ENCODE results near the gene DOCK2. TPM values are rescaled to one million over a fixed set of nuclear protein-coding genes. Genes with fewer than 3 reads are reported as not detected.

DOCK2 gene
- total RNA-seq, 2 donors from 2014 or later: 249 to 284 TPM

DNA sequence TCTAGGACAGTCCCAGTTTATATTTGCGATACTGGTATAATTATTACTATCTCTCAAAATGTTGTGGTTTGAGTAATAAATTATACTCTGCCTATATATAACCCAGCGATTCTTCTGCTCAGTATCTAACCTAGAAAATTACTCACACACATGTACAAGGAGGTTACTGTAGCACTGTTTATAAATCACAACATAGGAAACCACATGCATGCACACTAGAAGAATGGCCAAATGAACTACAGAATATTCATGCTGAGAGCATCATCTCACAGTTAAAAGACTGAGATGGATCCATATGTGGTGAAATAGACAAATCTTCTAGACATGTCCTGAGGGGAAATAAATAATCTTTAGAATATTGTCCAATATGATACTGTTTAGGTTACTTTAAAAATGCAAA is 281.2 kb downstream of the DOCK2 start:
- ATAC-seq: no peak
- DNase-seq: no peak
- Mint-ChIP-seq H3K36me3 (ENCODE audit: low read depth) (peaks cover 7% of the 10 kb centered on the region), H3K27ac (no peak overlapping the region), H3K4me1 (peaks cover 12% of the 10 kb centered on the region), H3K4me3 (no peak overlapping the region), H3K27me3 (no peaks in the 10 kb centered on the region)
- H3K9me3 ChIP-seq (ENCODE audit: control insufficient read depth, low read length, poor library complexity, severe bottlenecking): no peaks in the 10 kb centered on the region

- H3K4me3 Mint-ChIP-seq: no peak overlapping the region
- no peaks in the 10 kb centered on the region for H3K27me3 Mint-ChIP-seq
- ATAC-seq (no peak), DNase-seq (no peak)
- H3K36me3 Mint-ChIP-seq (ENCODE audit: low read depth): peaks cover 5% of the 10 kb centered on the region
- H3K27ac Mint-ChIP-seq: no peak overlapping the region
- H3K9me3 ChIP-seq (ENCODE audit: control insufficient read depth, low read length, poor library complexity, severe bottlenecking): no peaks in the 10 kb centered on the region
- peaks cover 18% of the 10 kb centered on the region for H3K4me1 Mint-ChIP-seq
Observed at GRCh38 chr5:169920474-169920873, 283.4 kb downstream of the DOCK2 start.

DNA sequence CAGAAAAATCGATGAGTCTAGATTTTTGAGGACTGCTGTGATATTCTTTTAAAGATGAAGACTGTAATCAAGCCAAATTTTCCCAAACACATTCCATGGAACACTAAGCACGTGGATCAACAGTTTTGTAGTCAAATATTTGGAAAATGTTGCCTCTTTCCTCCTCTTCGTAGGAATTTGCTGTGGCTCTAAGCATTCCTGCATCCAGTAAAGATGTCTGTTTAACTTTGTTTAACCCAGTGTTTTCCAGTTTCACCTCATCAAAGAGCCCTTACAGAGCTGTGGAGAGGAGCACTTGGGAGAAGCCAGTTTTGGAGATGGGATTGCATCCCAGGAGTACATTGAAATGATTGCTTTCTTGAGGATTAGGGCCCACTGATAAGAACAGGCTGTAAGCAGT is 284.3 kb downstream of the DOCK2 start:
- H3K4me1 Mint-ChIP-seq: peaks cover 22% of the 10 kb centered on the region
- H3K9me3 ChIP-seq (ENCODE audit: control insufficient read depth, low read length, poor library complexity, severe bottlenecking): no peaks in the 10 kb centered on the region
- ATAC-seq: no peak
- peaks cover 5% of the 10 kb centered on the region for H3K36me3 Mint-ChIP-seq (ENCODE audit: low read depth)
- H3K27me3 Mint-ChIP-seq: no peaks in the 10 kb centered on the region
- no peak overlapping the region for H3K4me3 Mint-ChIP-seq
- DNase-seq: no peak
- no peak overlapping the region for H3K27ac Mint-ChIP-seq

DNA sequence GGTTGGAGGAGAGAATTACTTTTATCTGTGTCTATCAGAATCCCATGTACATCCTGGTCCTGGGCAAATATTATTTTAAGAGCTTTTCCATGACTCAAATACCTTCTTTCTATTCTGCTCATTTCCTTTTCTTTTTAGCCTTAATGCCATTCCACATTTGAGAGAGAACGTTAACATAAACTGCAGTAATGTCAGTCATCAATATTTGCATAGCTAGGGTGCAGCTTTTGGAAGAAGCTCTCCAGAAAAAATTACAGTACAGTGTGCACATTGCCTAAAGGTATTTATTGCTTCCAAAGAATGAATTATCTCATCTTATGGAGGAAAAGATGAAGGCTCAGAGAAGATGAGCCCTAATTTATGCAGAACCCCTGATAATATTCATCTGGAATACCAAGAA is 284.9 kb downstream of the DOCK2 start:
- Mint-ChIP-seq H3K4me3 (no peak overlapping the region), H3K4me1 (peaks cover 26% of the 10 kb centered on the region), H3K36me3 (ENCODE audit: low read depth) (peaks cover 8% of the 10 kb centered on the region), H3K27me3 (no peaks in the 10 kb centered on the region), H3K27ac (no peak overlapping the region)
- DNase-seq (no peak), ATAC-seq (no peak)
- no peaks in the 10 kb centered on the region for H3K9me3 ChIP-seq (ENCODE audit: control insufficient read depth, low read length, poor library complexity, severe bottlenecking)

DNA sequence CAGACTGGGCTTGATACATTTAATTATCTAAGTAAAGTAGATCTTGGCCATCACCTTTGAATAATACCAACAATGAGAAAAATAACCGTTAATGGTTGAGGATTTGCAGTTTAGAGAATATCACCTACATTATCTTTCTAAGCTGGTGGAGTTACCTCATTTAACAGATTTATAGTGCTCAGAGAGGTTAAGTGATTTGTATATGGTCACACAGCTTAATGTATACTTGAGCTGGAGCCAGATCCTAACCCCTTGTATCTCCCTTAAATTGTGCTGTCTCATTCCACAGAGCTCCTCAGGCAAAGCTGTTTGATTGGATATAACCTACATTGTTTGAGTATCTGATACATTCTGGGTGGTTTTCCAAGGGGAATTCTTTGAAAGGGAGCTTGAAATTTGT is 285.4 kb downstream of the DOCK2 start:
- H3K27me3 Mint-ChIP-seq: no peaks in the 10 kb centered on the region
- H3K27ac Mint-ChIP-seq: no peak overlapping the region
- ATAC-seq: no peak

GRCh38 chr5:169923988-169924387 is 286.9 kb downstream of the DOCK2 start:
- Mint-ChIP-seq H3K36me3 (ENCODE audit: low read depth) (peaks cover 9% of the 10 kb centered on the region), H3K27ac (peak overlapping the region; percentile 4), H3K27me3 (no peaks in the 10 kb centered on the region), H3K4me3 (no peak overlapping the region), H3K4me1 (peaks cover 31% of the 10 kb centered on the region)
- ATAC-seq (no peak), DNase-seq (no peak)
- H3K9me3 ChIP-seq (ENCODE audit: control insufficient read depth, low read length, poor library complexity, severe bottlenecking): no peaks in the 10 kb centered on the region

More for the DNA sequence above, 285.4 kb downstream of the DOCK2 start:
- H3K4me1 Mint-ChIP-seq: peaks cover 27% of the 10 kb centered on the region
- H3K9me3 ChIP-seq (ENCODE audit: control insufficient read depth, low read length, poor library complexity, severe bottlenecking): no peaks in the 10 kb centered on the region
- DNase-seq: no peak
- H3K36me3 Mint-ChIP-seq (ENCODE audit: low read depth): peaks cover 8% of the 10 kb centered on the region
- H3K4me3 Mint-ChIP-seq: no peak overlapping the region

DNA sequence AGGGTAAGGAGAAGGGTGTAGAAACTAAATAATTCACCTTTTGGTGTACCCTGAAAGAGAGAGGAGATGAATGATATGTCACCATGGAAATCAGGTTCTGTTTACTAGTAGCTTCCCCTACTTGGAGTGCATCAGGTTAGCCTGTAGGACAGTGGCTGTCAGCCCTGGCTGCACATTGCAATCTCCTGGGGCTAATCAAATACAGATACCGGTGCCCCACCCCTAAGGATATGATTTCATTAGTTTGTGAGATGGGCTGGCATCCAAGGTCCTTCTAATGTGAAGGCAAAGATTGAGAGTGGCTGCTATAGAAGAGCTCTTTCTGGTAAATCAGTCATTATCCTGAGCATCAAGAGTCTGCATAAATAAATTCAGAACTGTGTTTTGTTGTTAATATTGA is 296.1 kb downstream of the DOCK2 start:
- DNase-seq (no peak), ATAC-seq (no peak)
- H3K9me3 ChIP-seq (ENCODE audit: control insufficient read depth, low read length, poor library complexity, severe bottlenecking): no peaks in the 10 kb centered on the region
- Mint-ChIP-seq H3K27me3 (no peaks in the 10 kb centered on the region), H3K4me1 (peaks cover 55% of the 10 kb centered on the region), H3K27ac (peak overlapping the region; percentile 62), H3K4me3 (no peak overlapping the region), H3K36me3 (ENCODE audit: low read depth) (peaks cover 8% of the 10 kb centered on the region)

DNA sequence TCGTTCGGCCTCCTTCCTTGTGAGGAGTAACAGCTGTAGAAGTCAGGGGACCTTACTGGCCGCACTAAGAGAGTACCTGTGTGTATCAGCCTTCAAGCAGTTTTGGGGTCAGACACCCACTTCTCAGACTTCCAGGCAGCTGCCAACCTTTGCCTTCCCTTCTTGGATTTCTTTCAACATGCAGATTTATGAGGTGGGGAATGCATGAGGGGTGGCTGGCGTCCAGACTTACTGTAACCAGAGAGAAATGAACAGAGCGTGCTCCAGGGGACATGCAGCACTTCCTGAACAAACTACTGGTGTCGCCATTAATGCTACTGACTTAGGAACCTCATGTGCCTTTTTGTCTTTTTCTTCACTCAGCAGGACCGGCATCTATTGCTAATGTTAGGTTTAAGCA is 296.5 kb downstream of the DOCK2 start:
- Mint-ChIP-seq H3K4me3 (no peak overlapping the region), H3K36me3 (ENCODE audit: low read depth) (peaks cover 6% of the 10 kb centered on the region), H3K4me1 (peaks cover 52% of the 10 kb centered on the region), H3K27me3 (no peaks in the 10 kb centered on the region), H3K27ac (peak overlapping the region; percentile 62)
- no peaks in the 10 kb centered on the region for H3K9me3 ChIP-seq (ENCODE audit: control insufficient read depth, low read length, poor library complexity, severe bottlenecking)
- DNase-seq (no peak), ATAC-seq (no peak)

DNA sequence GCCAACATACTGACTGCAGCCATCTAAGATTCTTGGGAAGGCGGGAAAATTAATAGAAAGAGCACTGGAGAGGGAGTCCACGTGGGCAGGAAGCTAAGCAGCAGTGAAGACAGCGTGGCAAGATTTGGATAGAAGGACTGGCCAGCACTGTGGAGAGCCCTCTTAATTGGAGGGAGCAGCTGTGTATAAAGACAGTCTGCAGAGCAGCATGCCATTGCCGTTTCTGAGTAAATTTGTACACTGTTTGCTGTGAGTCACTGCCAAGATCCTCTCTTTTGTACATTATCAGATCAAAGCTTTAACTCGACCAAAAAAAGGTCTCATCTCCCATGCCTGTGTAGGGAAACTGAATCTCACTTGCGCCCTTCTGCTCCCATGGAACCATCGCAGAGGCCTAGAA is 297.9 kb downstream of the DOCK2 start:
- Mint-ChIP-seq H3K4me3 (peak overlapping the region; percentile 3), H3K36me3 (ENCODE audit: low read depth) (peaks cover 6% of the 10 kb centered on the region), H3K4me1 (peaks cover 45% of the 10 kb centered on the region), H3K27me3 (no peaks in the 10 kb centered on the region), H3K27ac (peak overlapping the region; percentile 46)
- no peaks in the 10 kb centered on the region for H3K9me3 ChIP-seq (ENCODE audit: control insufficient read depth, low read length, poor library complexity, severe bottlenecking)
- no peak for DNase-seq
- no peak for ATAC-seq

DNA sequence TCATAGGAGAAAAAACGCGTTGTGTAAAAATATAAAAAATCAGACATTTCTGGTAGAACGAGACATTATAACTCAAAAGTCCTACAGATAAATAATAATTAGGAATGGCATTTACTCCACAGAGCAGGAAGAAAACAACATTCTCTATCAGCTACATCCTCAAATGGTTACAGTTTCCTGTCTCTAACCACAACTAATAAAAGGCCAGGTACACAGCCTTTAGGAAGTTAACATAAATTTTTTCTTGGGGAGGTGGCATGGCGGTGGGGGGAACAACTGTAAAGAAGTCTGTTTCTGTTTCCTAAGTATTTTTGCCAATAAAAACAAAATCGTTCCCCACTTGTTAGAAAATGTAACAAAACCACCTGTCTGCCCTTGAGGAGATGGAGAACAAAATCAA is 298.7 kb downstream of the DOCK2 start:
- H3K27me3 Mint-ChIP-seq: no peaks in the 10 kb centered on the region
- no peak for ATAC-seq
- peak overlapping the region; percentile 46 for H3K27ac Mint-ChIP-seq
- peak overlapping the region; percentile 52 for H3K4me3 Mint-ChIP-seq
- no peaks in the 10 kb centered on the region for H3K9me3 ChIP-seq (ENCODE audit: control insufficient read depth, low read length, poor library complexity, severe bottlenecking)
- no peak for DNase-seq
- H3K36me3 Mint-ChIP-seq (ENCODE audit: low read depth): peaks cover 6% of the 10 kb centered on the region
- peaks cover 41% of the 10 kb centered on the region for H3K4me1 Mint-ChIP-seq

- H3K27ac Mint-ChIP-seq: peak overlapping the region; percentile 19
- H3K4me1 Mint-ChIP-seq: peaks cover 25% of the 10 kb centered on the region
- ATAC-seq (no peak), DNase-seq (no peak)
- no peaks in the 10 kb centered on the region for H3K9me3 ChIP-seq (ENCODE audit: control insufficient read depth, low read length, poor library complexity, severe bottlenecking)
- H3K36me3 Mint-ChIP-seq (ENCODE audit: low read depth): peaks cover 3% of the 10 kb centered on the region
- H3K4me3 Mint-ChIP-seq: no peak overlapping the region
- H3K27me3 Mint-ChIP-seq: no peaks in the 10 kb centered on the region
Observed at GRCh38 chr5:169938439-169938838, 301.4 kb downstream of the DOCK2 start.

DNA sequence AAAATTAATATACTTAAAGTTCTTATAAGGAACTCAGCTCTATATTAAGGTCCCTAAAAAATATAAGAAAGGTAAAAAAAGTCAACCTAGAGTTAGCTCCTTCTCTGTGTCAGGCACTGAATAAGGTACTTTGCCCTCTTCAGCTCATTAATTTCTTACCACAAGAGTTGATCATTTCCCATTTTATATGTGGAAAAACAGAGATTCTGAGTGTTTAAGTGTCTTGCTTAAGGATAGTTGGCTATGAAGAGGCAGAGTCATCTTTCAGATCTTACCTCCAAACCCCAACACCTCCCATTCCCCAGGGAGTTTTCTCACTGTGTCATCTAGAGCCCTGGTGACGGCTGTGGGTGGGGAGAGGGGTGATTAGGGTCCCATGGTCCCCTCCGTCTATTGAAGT is 302.7 kb downstream of the DOCK2 start:
- no peak for DNase-seq
- no peak for ATAC-seq
- Mint-ChIP-seq H3K4me1 (peaks cover 20% of the 10 kb centered on the region), H3K27ac (no peak overlapping the region), H3K27me3 (no peaks in the 10 kb centered on the region), H3K4me3 (no peak overlapping the region), H3K36me3 (ENCODE audit: low read depth) (peaks cover 3% of the 10 kb centered on the region)
- no peaks in the 10 kb centered on the region for H3K9me3 ChIP-seq (ENCODE audit: control insufficient read depth, low read length, poor library complexity, severe bottlenecking)

GRCh38 chr5:169941542-169941941 is 304.5 kb downstream of the DOCK2 start:
- no peak overlapping the region for H3K27ac Mint-ChIP-seq

GRCh38 chr5:169942181-169942580 is 305.1 kb downstream of the DOCK2 start:
- H3K36me3 Mint-ChIP-seq (ENCODE audit: low read depth): peaks cover 3% of the 10 kb centered on the region
- no peak overlapping the region for H3K27ac Mint-ChIP-seq
- ATAC-seq (no peak), DNase-seq (no peak)
- H3K4me3 Mint-ChIP-seq: no peak overlapping the region
- no peaks in the 10 kb centered on the region for H3K9me3 ChIP-seq (ENCODE audit: control insufficient read depth, low read length, poor library complexity, severe bottlenecking)
- no peaks in the 10 kb centered on the region for H3K27me3 Mint-ChIP-seq
- H3K4me1 Mint-ChIP-seq: peaks cover 19% of the 10 kb centered on the region

More at GRCh38 chr5:169941542-169941941, 304.5 kb downstream of the DOCK2 start:
- Mint-ChIP-seq H3K4me3 (no peak overlapping the region), H3K27me3 (no peaks in the 10 kb centered on the region), H3K36me3 (ENCODE audit: low read depth) (peaks cover 3% of the 10 kb centered on the region), H3K4me1 (peaks cover 17% of the 10 kb centered on the region)
- no peak for DNase-seq
- no peak for ATAC-seq
- H3K9me3 ChIP-seq (ENCODE audit: control insufficient read depth, low read length, poor library complexity, severe bottlenecking): no peaks in the 10 kb centered on the region
